Skin of body (tissue), 3 donors: ENCODE measurements around the gene MSH6. TPM values are rescaled to one million over a fixed set of nuclear protein-coding genes. Genes with fewer than 3 reads are reported as not detected.
"Not testable (repeated sequence)": the region's sequence is repeated elsewhere in the genome, so short reads cannot be mapped to it uniquely, and the experiment has no call there.

Source experiments
- DNase-seq: peaks from one replicate; lab custom pipeline; 2025; lab: John Stamatoyannopoulos, UW
- small RNA-seq: library from RNA; depleted of rRNA; stranded (forward); fragments of <200 nt; gene quantifications from one replicate; pipeline ENCODE3, GENCODE V24; 2014; ENCODE audit warnings: low replicate concordance
- total RNA-seq: library from RNA; depleted of rRNA; stranded (reverse); fragments of >200 nt; gene quantifications from one replicate; pipeline ENCODE4 v1.2.3, GENCODE V29; 2014

MSH6 gene
- total RNA-seq, 1 donor from 2014 or later, result 45.7 TPM

GRCh38 chr2:47844162-47844561, 61.2 kb downstream of the MSH6 start:
- no peak for DNase-seq

GRCh38 chr2:47849368-47849767, 66.4 kb downstream of the MSH6 start:
- no peak for DNase-seq

GRCh38 chr2:47850198-47850597, 67.3 kb downstream of the MSH6 start:
- no peak for DNase-seq

- not testable (repeated sequence) for DNase-seq
Observed at GRCh38 chr2:47853067-47853777, 70.3 kb downstream of the MSH6 start.

Small RNA genes lying within 50 kb of the gene (small RNA-seq; reads per million reads assigned to genes)
- gene RF00026 (not detected), gene RPL36AP15 (not detected)

Other genes with a start within 250 kb of the MSH6 start
- 0.10 TPM for gene KCNK12, start 212.2 kb upstream of the MSH6 start, total RNA-seq
- gene FBXO11, start 123.4 kb downstream of the MSH6 start, total RNA-seq, result 109 TPM